Measurements from ENCODE around the gene CALN1.

Gene CALN1

GRCh38 chr7:71900556-71900955, 511.6 kb downstream of the CALN1 start:
- in situ Hi-C loops (cut with HindIII; ENCODE audit: low pct_ligation_motif_present, low pct_unique_long_range_greater_than_20kb, low sequenced_read_pairs): no loop called here
- DNase-seq: no peak

GRCh38 chr7:71896535-71896934, 515.6 kb downstream of the CALN1 start:
- in situ Hi-C loops (cut with HindIII; ENCODE audit: low pct_ligation_motif_present, low pct_unique_long_range_greater_than_20kb, low sequenced_read_pairs): no loop called here

GRCh38 chr7:71886046-71886445, 526.1 kb downstream of the CALN1 start:
- in situ Hi-C loops (cut with HindIII; ENCODE audit: low pct_ligation_motif_present, low pct_unique_long_range_greater_than_20kb, low sequenced_read_pairs): no loop called here
- no peak for DNase-seq

More at GRCh38 chr7:71896535-71896934, 515.6 kb downstream of the CALN1 start:
- DNase-seq: no peak

GRCh38 chr7:71885487-71885886, 526.7 kb downstream of the CALN1 start:
- DNase-seq: no peak

GRCh38 chr7:71883415-71883814, 528.7 kb downstream of the CALN1 start:
- in situ Hi-C loops (cut with HindIII; ENCODE audit: low pct_ligation_motif_present, low pct_unique_long_range_greater_than_20kb, low sequenced_read_pairs): no loop called here
- DNase-seq: no peak

More at GRCh38 chr7:71885487-71885886, 526.7 kb downstream of the CALN1 start:
- in situ Hi-C loops (cut with HindIII; ENCODE audit: low pct_ligation_motif_present, low pct_unique_long_range_greater_than_20kb, low sequenced_read_pairs): no loop called here

- in situ Hi-C loops (cut with HindIII; ENCODE audit: low pct_ligation_motif_present, low pct_unique_long_range_greater_than_20kb, low sequenced_read_pairs): no loop called here
- DNase-seq: no peak
Observed at GRCh38 chr7:71871446-71871845, 540.7 kb downstream of the CALN1 start.

- in situ Hi-C loops (cut with HindIII; ENCODE audit: low pct_ligation_motif_present, low pct_unique_long_range_greater_than_20kb, low sequenced_read_pairs): no loop called here
- DNase-seq: no peak
Observed at GRCh38 chr7:71870812-71871211, 541.3 kb downstream of the CALN1 start.

- in situ Hi-C loops (cut with HindIII; ENCODE audit: low pct_ligation_motif_present, low pct_unique_long_range_greater_than_20kb, low sequenced_read_pairs): no loop called here
- DNase-seq: peak; percentile 24
Observed at GRCh38 chr7:71868797-71869196, 543.3 kb downstream of the CALN1 start.

GRCh38 chr7:71867626-71868025, 544.5 kb downstream of the CALN1 start:
- in situ Hi-C loops (cut with HindIII; ENCODE audit: low pct_ligation_motif_present, low pct_unique_long_range_greater_than_20kb, low sequenced_read_pairs): no loop called here
- no peak for DNase-seq

- in situ Hi-C loops (cut with HindIII; ENCODE audit: low pct_ligation_motif_present, low pct_unique_long_range_greater_than_20kb, low sequenced_read_pairs): no loop called here
- no peak for DNase-seq
Observed at GRCh38 chr7:71865172-71865571, 547.0 kb downstream of the CALN1 start.

- in situ Hi-C loops (cut with HindIII; ENCODE audit: low pct_ligation_motif_present, low pct_unique_long_range_greater_than_20kb, low sequenced_read_pairs): no loop called here
- no peak for DNase-seq
Observed at GRCh38 chr7:71864130-71864529, 548.0 kb downstream of the CALN1 start.

GRCh38 chr7:71860572-71860971, 551.6 kb downstream of the CALN1 start:
- in situ Hi-C loops (cut with HindIII; ENCODE audit: low pct_ligation_motif_present, low pct_unique_long_range_greater_than_20kb, low sequenced_read_pairs): no loop called here
- no peak for DNase-seq

- in situ Hi-C loops (cut with HindIII; ENCODE audit: low pct_ligation_motif_present, low pct_unique_long_range_greater_than_20kb, low sequenced_read_pairs): no loop called here
- no peak for DNase-seq
Observed at GRCh38 chr7:71857338-71857737, 554.8 kb downstream of the CALN1 start.

GRCh38 chr7:71854546-71855397, 557.4 kb downstream of the CALN1 start:
- in situ Hi-C loops (cut with HindIII; ENCODE audit: low pct_ligation_motif_present, low pct_unique_long_range_greater_than_20kb, low sequenced_read_pairs): no loop called here

GRCh38 chr7:71851776-71852498, 560.2 kb downstream of the CALN1 start:
- DNase-seq: no peak
- in situ Hi-C loops (cut with HindIII; ENCODE audit: low pct_ligation_motif_present, low pct_unique_long_range_greater_than_20kb, low sequenced_read_pairs): no loop called here

More at GRCh38 chr7:71854546-71855397, 557.4 kb downstream of the CALN1 start:
- no peak for DNase-seq

- in situ Hi-C loops (cut with HindIII; ENCODE audit: low pct_ligation_motif_present, low pct_unique_long_range_greater_than_20kb, low sequenced_read_pairs): no loop called here
- peak; percentile 12 for DNase-seq
Observed at GRCh38 chr7:71846160-71846559, 566.0 kb downstream of the CALN1 start.

GRCh38 chr7:71843676-71844075, 568.5 kb downstream of the CALN1 start:
- in situ Hi-C loops (cut with HindIII; ENCODE audit: low pct_ligation_motif_present, low pct_unique_long_range_greater_than_20kb, low sequenced_read_pairs): no loop called here

GRCh38 chr7:71842786-71843185, 569.4 kb downstream of the CALN1 start:
- DNase-seq: no peak
- in situ Hi-C loops (cut with HindIII; ENCODE audit: low pct_ligation_motif_present, low pct_unique_long_range_greater_than_20kb, low sequenced_read_pairs): no loop called here

More at GRCh38 chr7:71843676-71844075, 568.5 kb downstream of the CALN1 start:
- no peak for DNase-seq

GRCh38 chr7:71842381-71842780, 569.8 kb downstream of the CALN1 start:
- in situ Hi-C loops (cut with HindIII; ENCODE audit: low pct_ligation_motif_present, low pct_unique_long_range_greater_than_20kb, low sequenced_read_pairs): no loop called here
- no peak for DNase-seq

- in situ Hi-C loops (cut with HindIII; ENCODE audit: low pct_ligation_motif_present, low pct_unique_long_range_greater_than_20kb, low sequenced_read_pairs): no loop called here
- no peak for DNase-seq
Observed at GRCh38 chr7:71835056-71835455, 577.1 kb downstream of the CALN1 start.

Measured in ACHN (cell line).